HepG2 (cell line): ENCODE results near the gene XAF1. TPM values are rescaled to one million over a fixed set of nuclear protein-coding genes. Genes with fewer than 3 reads are reported as not detected.

Experiments
- CHD4 ChIP-seq: fragments of 200-600 bp; sonication (generic); IDR thresholded peaks from 2 replicates; pipeline ENCODE4 v1.7.0; 2017; ENCODE audit warnings: mild to moderate bottlenecking, low read length, borderline replicate concordance
- HNF4A ChIP-seq: sonication (generic); formaldehyde crosslinking; IDR thresholded peaks from 2 replicates; pipeline ENCODE4 v1.4.0; 2020; ENCODE audit warnings: missing genetic modification reagents
- KMT2A ChIP-seq: sonication (generic); formaldehyde crosslinking; IDR thresholded peaks from 2 replicates; pipeline ENCODE4 v1.4.0; 2020; ENCODE audit warnings: missing genetic modification reagents
- LCORL ChIP-seq, 2 experiments: fragments of 450-650 bp in 1 of 2; sonication (generic) in 1 of 2; formaldehyde crosslinking in 1 of 2; IDR thresholded peaks; 2 replicates each; pipeline versions ENCODE4 v1.5.0 to v1.6.1; 2017 to 2020; ENCODE audit warnings: antibody characterized with exemption in 1 of 2, missing genetic modification reagents in 1 of 2
- RFX5 ChIP-seq: IDR thresholded peaks from 2 replicates; pipeline ENCODE4 v1.6.1; 2011; ENCODE audit warnings: low read depth, low read length, improper control_type of control experiment
- SETDB1 ChIP-seq: sonication (generic); formaldehyde crosslinking; IDR thresholded peaks from 2 replicates; pipeline ENCODE4 v1.5.1; 2020; ENCODE audit warnings: missing genetic modification reagents, mild to moderate bottlenecking, borderline replicate concordance
- U2AF2 ChIP-seq: fragments of 200-400 bp; formaldehyde crosslinking; IDR thresholded peaks from 2 replicates; pipeline ENCODE4 v1.6.1; 2017; ENCODE audit warnings: low read depth, mild to moderate bottlenecking, low read length
- ZBTB8A ChIP-seq: sonication (generic); formaldehyde crosslinking; IDR thresholded peaks from 2 replicates; pipeline ENCODE4 v1.4.0; 2020; ENCODE audit warnings: mild to moderate bottlenecking, low read depth, missing genetic modification reagents, borderline replicate concordance
- ZFP36L1 ChIP-seq: sonication (generic); formaldehyde crosslinking; IDR thresholded peaks from 2 replicates; pipeline ENCODE4 v1.8.0; 2022; ENCODE audit warnings: mild to moderate bottlenecking, missing genetic modification reagents, moderate library complexity
- polyA plus RNA-seq, 8 experiments: library from polyadenylated mRNA; depleted of rRNA in 3 of 8; stranded (reverse) in 7 of 8; unstranded in 1 of 8; fragments of >200 nt; fragmentation: Illumina TruSeq in 4 of 8; extraction: Trizol in 4 of 8; gene quantifications; 2 replicates each; pipeline versions ENCODE4 v1.2.1 to v1.2.3, GENCODE V29; 2011 to 2016; ENCODE audit warnings: low read depth in 4 of 8, missing spikeins in 1 of 8, mixed read lengths in 1 of 8; ENCODE audit not compliant: insufficient read depth in 1 of 8
- total RNA-seq, 5 experiments: library from RNA; depleted of rRNA; stranded (reverse); fragments of >200 nt; fragmentation: Illumina TruSeq; extraction: Trizol; gene quantifications; 2 replicates each; pipeline ENCODE4 v1.2.3, GENCODE V29; 2016; ENCODE audit warnings: low read depth in 1 of 5
- TF ChIP-seq, protein P1 (sequence below): sonication (generic); formaldehyde crosslinking; IDR thresholded peaks from 2 replicates; pipeline ENCODE4 v1.4.0; 2020; ENCODE audit warnings: missing genetic modification reagents
- TF ChIP-seq, protein P2 (sequence below): sonication (generic); formaldehyde crosslinking; IDR thresholded peaks from 2 replicates; pipeline ENCODE4 v1.4.0; 2020; ENCODE audit warnings: missing genetic modification reagents
- TF ChIP-seq, protein P3 (sequence below): sonication (generic); formaldehyde crosslinking; IDR thresholded peaks from 2 replicates; pipeline ENCODE4 v1.4.0; 2020; ENCODE audit warnings: mild to moderate bottlenecking, missing genetic modification reagents, borderline replicate concordance
- TF ChIP-seq, protein P4 (sequence below): sonication (generic); formaldehyde crosslinking; IDR thresholded peaks from 2 replicates; pipeline ENCODE4 v1.4.0; 2020; ENCODE audit warnings: missing genetic modification reagents

XAF1 gene
- total and polyA plus RNA-seq, 2 of the 13 experiments (the other 11 are each of a cell fraction or from before 2014, with no cell fraction given): 1.2 to 2.4 TPM

DNA sequence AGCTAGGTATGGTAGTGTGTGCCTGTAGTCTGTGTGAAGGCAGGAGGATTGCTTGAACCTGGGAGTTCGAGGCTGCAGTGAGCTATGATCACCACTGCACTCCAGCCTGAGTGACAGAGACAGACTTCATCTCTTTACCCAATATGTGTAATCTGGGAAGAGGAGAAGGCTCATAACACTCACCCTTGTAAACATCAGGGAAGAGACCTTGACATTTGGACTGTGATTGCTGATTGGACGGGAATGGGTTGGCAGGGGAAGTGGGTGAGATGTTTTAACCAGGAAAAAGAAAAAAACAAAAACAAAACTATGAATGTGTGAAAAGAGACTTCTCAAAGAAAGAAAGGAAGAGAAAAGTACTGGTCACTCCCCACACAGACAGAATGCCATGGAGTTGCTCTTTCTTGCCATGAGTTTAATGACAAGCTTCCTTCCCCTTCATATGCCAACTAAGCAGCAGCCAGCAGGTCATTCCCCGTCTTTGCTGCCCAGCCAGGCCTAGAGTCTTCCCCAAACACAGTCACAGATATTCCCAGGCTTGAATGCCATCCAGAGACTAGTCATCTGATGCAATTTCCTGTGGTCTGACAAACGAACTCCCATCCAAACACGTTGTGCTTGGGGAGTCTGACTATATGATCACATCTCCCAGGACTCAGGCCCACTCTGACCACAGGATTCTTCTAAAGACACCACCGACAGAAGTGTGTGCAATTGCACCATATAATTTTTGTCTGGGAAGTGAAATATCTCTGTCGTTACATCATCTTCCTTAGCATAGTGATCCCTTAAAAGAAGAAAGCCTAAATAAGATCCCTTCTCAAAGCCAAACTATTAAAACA is 3.6 kb upstream of the XAF1 start (continued):
- TF ChIP-seq RFX5 (no peak), ZBTB8A (CRISPR knock-in tag) (no peak), HNF4A (CRISPR knock-in tag) (peak; percentile 78), ZFP36L1 (CRISPR knock-in tag) (peak; percentile 58; the same call in 1 of the 2 replicates), CHD4 (no peak), KMT2A (no peak), SETDB1 (CRISPR knock-in tag) (0 out of 2 replicates have a peak, but pooled peaks have one; percentile 19), U2AF2 (no peak), LCORL (IDR thresholded peaks at IDR 0.05) (no peak), LCORL (CRISPR knock-in tag; IDR thresholded peaks at IDR 0.05) (0 out of 2 replicates have a peak, but pooled peaks have one; percentile 14)
- TF ChIP-seq, protein P1, sequence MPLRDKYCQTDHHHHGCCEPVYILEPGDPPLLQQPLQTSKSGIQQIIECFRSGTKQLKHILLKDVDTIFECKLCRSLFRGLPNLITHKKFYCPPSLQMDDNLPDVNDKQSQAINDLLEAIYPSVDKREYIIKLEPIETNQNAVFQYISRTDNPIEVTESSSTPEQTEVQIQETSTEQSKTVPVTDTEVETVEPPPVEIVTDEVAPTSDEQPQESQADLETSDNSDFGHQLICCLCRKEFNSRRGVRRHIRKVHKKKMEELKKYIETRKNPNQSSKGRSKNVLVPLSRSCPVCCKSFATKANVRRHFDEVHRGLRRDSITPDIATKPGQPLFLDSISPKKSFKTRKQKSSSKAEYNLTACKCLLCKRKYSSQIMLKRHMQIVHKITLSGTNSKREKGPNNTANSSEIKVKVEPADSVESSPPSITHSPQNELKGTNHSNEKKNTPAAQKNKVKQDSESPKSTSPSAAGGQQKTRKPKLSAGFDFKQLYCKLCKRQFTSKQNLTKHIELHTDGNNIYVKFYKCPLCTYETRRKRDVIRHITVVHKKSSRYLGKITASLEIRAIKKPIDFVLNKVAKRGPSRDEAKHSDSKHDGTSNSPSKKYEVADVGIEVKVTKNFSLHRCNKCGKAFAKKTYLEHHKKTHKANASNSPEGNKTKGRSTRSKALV (CRISPR knock-in tag): no peak
- TF ChIP-seq, protein P2, sequence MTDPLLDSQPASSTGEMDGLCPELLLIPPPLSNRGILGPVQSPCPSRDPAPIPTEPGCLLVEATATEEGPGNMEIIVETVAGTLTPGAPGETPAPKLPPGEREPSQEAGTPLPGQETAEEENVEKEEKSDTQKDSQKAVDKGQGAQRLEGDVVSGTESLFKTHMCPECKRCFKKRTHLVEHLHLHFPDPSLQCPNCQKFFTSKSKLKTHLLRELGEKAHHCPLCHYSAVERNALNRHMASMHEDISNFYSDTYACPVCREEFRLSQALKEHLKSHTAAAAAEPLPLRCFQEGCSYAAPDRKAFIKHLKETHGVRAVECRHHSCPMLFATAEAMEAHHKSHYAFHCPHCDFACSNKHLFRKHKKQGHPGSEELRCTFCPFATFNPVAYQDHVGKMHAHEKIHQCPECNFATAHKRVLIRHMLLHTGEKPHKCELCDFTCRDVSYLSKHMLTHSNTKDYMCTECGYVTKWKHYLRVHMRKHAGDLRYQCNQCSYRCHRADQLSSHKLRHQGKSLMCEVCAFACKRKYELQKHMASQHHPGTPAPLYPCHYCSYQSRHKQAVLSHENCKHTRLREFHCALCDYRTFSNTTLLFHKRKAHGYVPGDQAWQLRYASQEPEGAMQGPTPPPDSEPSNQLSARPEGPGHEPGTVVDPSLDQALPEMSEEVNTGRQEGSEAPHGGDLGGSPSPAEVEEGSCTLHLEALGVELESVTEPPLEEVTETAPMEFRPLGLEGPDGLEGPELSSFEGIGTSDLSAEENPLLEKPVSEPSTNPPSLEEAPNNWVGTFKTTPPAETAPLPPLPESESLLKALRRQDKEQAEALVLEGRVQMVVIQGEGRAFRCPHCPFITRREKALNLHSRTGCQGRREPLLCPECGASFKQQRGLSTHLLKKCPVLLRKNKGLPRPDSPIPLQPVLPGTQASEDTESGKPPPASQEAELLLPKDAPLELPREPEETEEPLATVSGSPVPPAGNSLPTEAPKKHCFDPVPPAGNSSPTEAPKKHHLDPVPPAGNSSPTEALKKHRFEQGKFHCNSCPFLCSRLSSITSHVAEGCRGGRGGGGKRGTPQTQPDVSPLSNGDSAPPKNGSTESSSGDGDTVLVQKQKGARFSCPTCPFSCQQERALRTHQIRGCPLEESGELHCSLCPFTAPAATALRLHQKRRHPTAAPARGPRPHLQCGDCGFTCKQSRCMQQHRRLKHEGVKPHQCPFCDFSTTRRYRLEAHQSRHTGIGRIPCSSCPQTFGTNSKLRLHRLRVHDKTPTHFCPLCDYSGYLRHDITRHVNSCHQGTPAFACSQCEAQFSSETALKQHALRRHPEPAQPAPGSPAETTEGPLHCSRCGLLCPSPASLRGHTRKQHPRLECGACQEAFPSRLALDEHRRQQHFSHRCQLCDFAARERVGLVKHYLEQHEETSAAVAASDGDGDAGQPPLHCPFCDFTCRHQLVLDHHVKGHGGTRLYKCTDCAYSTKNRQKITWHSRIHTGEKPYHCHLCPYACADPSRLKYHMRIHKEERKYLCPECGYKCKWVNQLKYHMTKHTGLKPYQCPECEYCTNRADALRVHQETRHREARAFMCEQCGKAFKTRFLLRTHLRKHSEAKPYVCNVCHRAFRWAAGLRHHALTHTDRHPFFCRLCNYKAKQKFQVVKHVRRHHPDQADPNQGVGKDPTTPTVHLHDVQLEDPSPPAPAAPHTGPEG (CRISPR knock-in tag): no peak
- TF ChIP-seq, protein P3, sequence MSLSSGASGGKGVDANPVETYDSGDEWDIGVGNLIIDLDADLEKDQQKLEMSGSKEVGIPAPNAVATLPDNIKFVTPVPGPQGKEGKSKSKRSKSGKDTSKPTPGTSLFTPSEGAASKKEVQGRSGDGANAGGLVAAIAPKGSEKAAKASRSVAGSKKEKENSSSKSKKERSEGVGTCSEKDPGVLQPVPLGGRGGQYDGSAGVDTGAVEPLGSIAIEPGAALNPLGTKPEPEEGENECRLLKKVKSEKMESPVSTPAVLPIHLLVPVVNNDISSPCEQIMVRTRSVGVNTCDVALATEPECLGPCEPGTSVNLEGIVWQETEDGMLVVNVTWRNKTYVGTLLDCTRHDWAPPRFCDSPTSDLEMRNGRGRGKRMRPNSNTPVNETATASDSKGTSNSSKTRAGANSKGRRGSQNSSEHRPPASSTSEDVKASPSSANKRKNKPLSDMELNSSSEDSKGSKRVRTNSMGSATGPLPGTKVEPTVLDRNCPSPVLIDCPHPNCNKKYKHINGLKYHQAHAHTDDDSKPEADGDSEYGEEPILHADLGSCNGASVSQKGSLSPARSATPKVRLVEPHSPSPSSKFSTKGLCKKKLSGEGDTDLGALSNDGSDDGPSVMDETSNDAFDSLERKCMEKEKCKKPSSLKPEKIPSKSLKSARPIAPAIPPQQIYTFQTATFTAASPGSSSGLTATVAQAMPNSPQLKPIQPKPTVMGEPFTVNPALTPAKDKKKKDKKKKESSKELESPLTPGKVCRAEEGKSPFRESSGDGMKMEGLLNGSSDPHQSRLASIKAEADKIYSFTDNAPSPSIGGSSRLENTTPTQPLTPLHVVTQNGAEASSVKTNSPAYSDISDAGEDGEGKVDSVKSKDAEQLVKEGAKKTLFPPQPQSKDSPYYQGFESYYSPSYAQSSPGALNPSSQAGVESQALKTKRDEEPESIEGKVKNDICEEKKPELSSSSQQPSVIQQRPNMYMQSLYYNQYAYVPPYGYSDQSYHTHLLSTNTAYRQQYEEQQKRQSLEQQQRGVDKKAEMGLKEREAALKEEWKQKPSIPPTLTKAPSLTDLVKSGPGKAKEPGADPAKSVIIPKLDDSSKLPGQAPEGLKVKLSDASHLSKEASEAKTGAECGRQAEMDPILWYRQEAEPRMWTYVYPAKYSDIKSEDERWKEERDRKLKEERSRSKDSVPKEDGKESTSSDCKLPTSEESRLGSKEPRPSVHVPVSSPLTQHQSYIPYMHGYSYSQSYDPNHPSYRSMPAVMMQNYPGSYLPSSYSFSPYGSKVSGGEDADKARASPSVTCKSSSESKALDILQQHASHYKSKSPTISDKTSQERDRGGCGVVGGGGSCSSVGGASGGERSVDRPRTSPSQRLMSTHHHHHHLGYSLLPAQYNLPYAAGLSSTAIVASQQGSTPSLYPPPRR (CRISPR knock-in tag): peak; percentile 26; the same call in 1 of the 2 replicates
- TF ChIP-seq, protein P4, sequence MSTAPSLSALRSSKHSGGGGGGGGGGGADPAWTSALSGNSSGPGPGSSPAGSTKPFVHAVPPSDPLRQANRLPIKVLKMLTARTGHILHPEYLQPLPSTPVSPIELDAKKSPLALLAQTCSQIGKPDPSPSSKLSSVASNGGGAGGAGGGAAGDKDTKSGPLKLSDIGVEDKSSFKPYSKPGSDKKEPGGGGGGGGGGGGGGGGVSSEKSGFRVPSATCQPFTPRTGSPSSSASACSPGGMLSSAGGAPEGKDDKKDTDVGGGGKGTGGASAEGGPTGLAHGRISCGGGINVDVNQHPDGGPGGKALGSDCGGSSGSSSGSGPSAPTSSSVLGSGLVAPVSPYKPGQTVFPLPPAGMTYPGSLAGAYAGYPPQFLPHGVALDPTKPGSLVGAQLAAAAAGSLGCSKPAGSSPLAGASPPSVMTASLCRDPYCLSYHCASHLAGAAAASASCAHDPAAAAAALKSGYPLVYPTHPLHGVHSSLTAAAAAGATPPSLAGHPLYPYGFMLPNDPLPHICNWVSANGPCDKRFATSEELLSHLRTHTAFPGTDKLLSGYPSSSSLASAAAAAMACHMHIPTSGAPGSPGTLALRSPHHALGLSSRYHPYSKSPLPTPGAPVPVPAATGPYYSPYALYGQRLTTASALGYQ (CRISPR knock-in tag): no peak
